ENCODE measurements around the gene PRPF6.

DNA sequence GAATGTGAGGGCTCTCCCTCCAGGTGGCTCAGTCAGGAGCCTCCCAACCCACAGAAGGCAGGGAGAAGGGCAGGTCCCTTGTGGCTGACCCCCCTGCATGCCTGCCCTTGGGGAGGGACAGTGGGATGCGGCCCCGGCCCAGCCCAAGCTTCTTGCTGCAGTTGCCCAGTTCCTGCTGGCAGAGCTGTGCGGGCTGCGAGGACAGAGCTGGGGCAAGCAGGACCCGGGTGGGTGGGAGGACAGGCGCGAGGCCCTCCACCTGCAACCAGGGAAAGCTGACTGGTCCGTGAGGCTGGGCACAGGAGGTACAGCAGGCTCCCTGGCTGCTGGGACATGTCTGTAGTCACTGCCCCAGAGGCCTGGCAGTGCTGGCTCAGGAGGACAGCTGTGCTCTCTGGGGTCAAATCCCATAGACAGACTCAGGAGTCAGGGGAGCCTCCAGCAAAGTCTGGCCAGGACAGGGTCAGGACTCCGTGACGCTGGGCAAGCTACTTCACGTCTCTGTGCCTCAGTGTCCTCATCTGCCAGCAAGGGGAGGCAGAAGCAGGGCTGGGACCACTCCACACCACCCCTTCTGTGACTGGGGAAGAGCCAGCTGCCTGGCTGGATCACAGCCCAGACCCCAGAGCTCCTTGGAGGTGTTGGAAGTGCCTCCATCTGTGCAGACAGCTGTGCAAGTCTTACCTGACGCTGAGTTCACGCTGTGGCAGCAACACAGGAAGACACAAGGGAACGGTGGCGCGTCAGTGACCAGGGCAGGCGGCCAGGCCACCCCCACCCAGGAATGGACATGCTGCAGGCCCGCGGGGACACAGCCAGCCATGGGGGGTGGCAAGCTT, 37.7 kb upstream of the PRPF6 start:
- TF ChIP-seq, protein P1, sequence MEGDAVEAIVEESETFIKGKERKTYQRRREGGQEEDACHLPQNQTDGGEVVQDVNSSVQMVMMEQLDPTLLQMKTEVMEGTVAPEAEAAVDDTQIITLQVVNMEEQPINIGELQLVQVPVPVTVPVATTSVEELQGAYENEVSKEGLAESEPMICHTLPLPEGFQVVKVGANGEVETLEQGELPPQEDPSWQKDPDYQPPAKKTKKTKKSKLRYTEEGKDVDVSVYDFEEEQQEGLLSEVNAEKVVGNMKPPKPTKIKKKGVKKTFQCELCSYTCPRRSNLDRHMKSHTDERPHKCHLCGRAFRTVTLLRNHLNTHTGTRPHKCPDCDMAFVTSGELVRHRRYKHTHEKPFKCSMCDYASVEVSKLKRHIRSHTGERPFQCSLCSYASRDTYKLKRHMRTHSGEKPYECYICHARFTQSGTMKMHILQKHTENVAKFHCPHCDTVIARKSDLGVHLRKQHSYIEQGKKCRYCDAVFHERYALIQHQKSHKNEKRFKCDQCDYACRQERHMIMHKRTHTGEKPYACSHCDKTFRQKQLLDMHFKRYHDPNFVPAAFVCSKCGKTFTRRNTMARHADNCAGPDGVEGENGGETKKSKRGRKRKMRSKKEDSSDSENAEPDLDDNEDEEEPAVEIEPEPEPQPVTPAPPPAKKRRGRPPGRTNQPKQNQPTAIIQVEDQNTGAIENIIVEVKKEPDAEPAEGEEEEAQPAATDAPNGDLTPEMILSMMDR (conservative IDR thresholded peaks at IDR 0.05 in 1 of 2, IDR thresholded peaks at IDR 0.05 in 1 of 2; ENCODE audit: extremely low read depth in 1 of 2, insufficient read depth in 1 of 2, low read depth in 1 of 2, low read length in 2 of 2), result no peak
- no peak for TF ChIP-seq EZH2 (IDR thresholded peaks at IDR 0.05; ENCODE audit: borderline replicate concordance, low read length)

All from mammary epithelial cell (primary cell).